Measurements from ENCODE around the gene RAB23.

Gene RAB23

GRCh38 chr6:57177545-57178265, 44.4 kb downstream of the RAB23 start:
- DNase-seq = no peak

GRCh38 chr6:57174511-57174907, 47.6 kb downstream of the RAB23 start:
- DNase-seq = no peak

GRCh38 chr6:57173886-57174510, 48.1 kb downstream of the RAB23 start:
- no peak for DNase-seq

- DNase-seq = no peak
Measured at GRCh38 chr6:57173056-57173885, 48.8 kb downstream of the RAB23 start.

- DNase-seq = peak; percentile 31
Measured at GRCh38 chr6:57172136-57173055, 49.7 kb downstream of the RAB23 start, which contains the start of gene BAG2. Gene BAG2, plus strand, starts transcription at chr6:57172326. Its CDS starts 372 bp downstream, at chr6:57172698.

- no peak for DNase-seq
Measured at GRCh38 chr6:57165080-57165479, 57.0 kb downstream of the RAB23 start.

GRCh38 chr6:57163956-57164355, 58.2 kb downstream of the RAB23 start:
- no peak for DNase-seq

- DNase-seq = no peak
Measured at GRCh38 chr6:57162516-57162915, 59.6 kb downstream of the RAB23 start.

GRCh38 chr6:57162028-57162427, 60.1 kb downstream of the RAB23 start:
- no peak for DNase-seq

- DNase-seq = no peak
Measured at GRCh38 chr6:57159127-57159526, 63.0 kb downstream of the RAB23 start.

- DNase-seq = no peak
Measured at GRCh38 chr6:57158658-57159057, 63.4 kb downstream of the RAB23 start.

- DNase-seq = no peak
Measured at GRCh38 chr6:57147955-57148858, 73.9 kb downstream of the RAB23 start.

- no peak for DNase-seq
Measured at GRCh38 chr6:57147401-57147800, 74.7 kb downstream of the RAB23 start.

- DNase-seq = no peak
Measured at GRCh38 chr6:57143690-57144089, 78.4 kb downstream of the RAB23 start.

- DNase-seq = no peak
Measured at GRCh38 chr6:57142178-57142525, 80.0 kb downstream of the RAB23 start.

- no peak for DNase-seq
Measured at GRCh38 chr6:57141451-57142177, 80.5 kb downstream of the RAB23 start.

GRCh38 chr6:57138026-57138425, 84.1 kb downstream of the RAB23 start:
- no peak for DNase-seq

- no peak for DNase-seq
Measured at GRCh38 chr6:57137350-57137749, 84.8 kb downstream of the RAB23 start.
